ENCODE measurements around the gene ZFAND3. TPM values are rescaled to one million over a fixed set of nuclear protein-coding genes. Genes with fewer than 3 reads are reported as not detected.

Gene ZFAND3
- total and polyA plus RNA-seq, 2 donors (not counting 3 experiments of a cell fraction or from before 2014, with no cell fraction given) = 15.4 to 54.2 TPM

- CTCF ChIA-PET = interaction anchor here (0.6 to 1.9 kb wide), 12 partner anchors 14 to 482 kb away, joined by 3 to 10 read pairs (median 3); no protein-coding TSS in a partner anchor
- peaks cover 38% of the 10 kb centered on the region for H3K79me2 ChIP-seq (ENCODE audit: control insufficient read depth, insufficient read depth, low read length)
Observed at GRCh38 chr6:38011937-38012336, 192.4 kb downstream of the ZFAND3 start.

More at GRCh38 chr6:38011937-38012336, 192.4 kb downstream of the ZFAND3 start:
- H3K27ac ChIP-seq (ENCODE audit: insufficient read depth, low read depth, low read length) = no peak overlapping the region
- H3K36me3 ChIP-seq (ENCODE audit: control insufficient read depth in 2 of 2, extremely low read depth in 1 of 2, insufficient read depth in 2 of 2, low read length in 2 of 2) = no peaks in the 10 kb centered on the region
- H3K27me3 ChIP-seq (ENCODE audit: control insufficient read depth in 2 of 2, insufficient read depth in 2 of 2, low read length in 2 of 2) = no peaks in the 10 kb centered on the region
- intact Hi-C loops (cut with micrococcal nuclease) = loop anchor here (1.0 to 2.0 kb wide), 4 partner anchors 152 to 315 kb away; partner anchors contain the start of gene MDGA1
- no peak overlapping the region for H2AFZ ChIP-seq (ENCODE audit: low read depth, low read length)
- no peak overlapping the region for H3K4me3 ChIP-seq (replicated peaks in 1 of 3; ENCODE audit: insufficient read depth in 1 of 3, low read depth in 1 of 3, low read length in 3 of 3)
- H3K4me1 ChIP-seq (ENCODE audit: control insufficient read depth, extremely low read depth, insufficient read depth, low read length) = no peaks in the 10 kb centered on the region
- no peak overlapping the region for H3K4me2 ChIP-seq (ENCODE audit: insufficient read depth, low read length)
- H3K9ac ChIP-seq (replicated peaks; ENCODE audit: extremely low read depth, insufficient read depth, low read length) = no peak overlapping the region
- no TSS peak for BruUV-seq (replicated peaks)
- no peaks in the 10 kb centered on the region for H3K9me1 ChIP-seq (replicated peaks; ENCODE audit: control insufficient read depth, extremely low read depth, insufficient read depth, low read length)
- dilution Hi-C loops (cut with MboI; ENCODE audit: extremely low pct_ligation_motif_present, low sequenced_read_pairs) = no loop called here
- TF ChIP-seq GATA2 (IDR thresholded peaks at IDR 0.05; ENCODE audit: insufficient read depth, insufficient read length, low read depth, low read length) = no peak
- no peak for TF ChIP-seq CTCF (IDR thresholded peaks at IDR 0.05; ENCODE audit: extremely low read depth in 1 of 2, insufficient read depth in 1 of 2, low read depth in 1 of 2, low read length in 2 of 2)
- no peak for TF ChIP-seq MAX (IDR thresholded peaks at IDR 0.05; ENCODE audit: insufficient read depth, insufficient read length)
- TF ChIP-seq FOS (IDR thresholded peaks at IDR 0.05; ENCODE audit: borderline replicate concordance, insufficient read depth, low read length) = no peak
- TF ChIP-seq POLR2A (IDR thresholded peaks at IDR 0.05; ENCODE audit: low read depth, low read length) = no peak
- TF ChIP-seq POLR2AphosphoS5 (IDR thresholded peaks at IDR 0.05; ENCODE audit: insufficient read depth, low read depth, low read length) = no peak
- TF ChIP-seq EZH2 (IDR thresholded peaks at IDR 0.05; ENCODE audit: borderline replicate concordance, low read depth, low read length, severe bottlenecking) = no peak
- no peak for TF ChIP-seq JUN (IDR thresholded peaks at IDR 0.05; ENCODE audit: borderline replicate concordance, insufficient read depth, insufficient read length, low read depth)
- no peak for TF ChIP-seq MYC (IDR thresholded peaks at IDR 0.05; ENCODE audit: low read depth, low read length)
- POLR2A ChIA-PET = no interaction called here
- FAIRE-seq = no peak
- no peak for DNase-seq (ENCODE audit: low read depth, low spot score)
- H4K20me1 ChIP-seq (replicated peaks; ENCODE audit: control insufficient read depth, extremely low read depth, insufficient read depth, low read length) = peaks cover 2% of the 10 kb centered on the region
- H3K9me3 ChIP-seq (replicated peaks; ENCODE audit: control insufficient read depth, insufficient read depth, low read length) = no peaks in the 10 kb centered on the region
